ENCODE data around the gene ADCK1.
"Not testable (repeated sequence)": the region's sequence is repeated elsewhere in the genome, so short reads cannot be mapped to it uniquely, and the experiment has no call there.

ADCK1 gene

DNA sequence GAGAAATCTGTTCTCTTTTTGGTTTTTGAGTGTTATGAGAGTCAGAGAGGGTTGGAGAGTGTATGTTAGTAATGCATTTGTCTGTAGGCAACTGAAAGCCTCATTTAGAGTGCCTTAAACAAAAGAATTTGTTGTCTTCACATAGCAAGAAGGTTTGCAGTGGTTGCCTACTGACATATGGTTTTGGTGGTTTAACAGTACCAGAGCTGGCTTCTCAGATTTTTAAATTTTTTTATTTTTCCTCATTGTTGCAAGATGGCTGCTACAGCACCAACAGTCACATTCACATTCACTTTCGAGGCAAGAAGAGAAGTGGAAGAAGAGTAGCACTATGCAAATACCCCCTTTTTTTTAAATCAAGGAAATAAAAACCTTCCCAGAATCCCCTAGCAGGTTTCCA lies 106.5 kb downstream of the ADCK1 start:
- no peak for DNase-seq

DNA sequence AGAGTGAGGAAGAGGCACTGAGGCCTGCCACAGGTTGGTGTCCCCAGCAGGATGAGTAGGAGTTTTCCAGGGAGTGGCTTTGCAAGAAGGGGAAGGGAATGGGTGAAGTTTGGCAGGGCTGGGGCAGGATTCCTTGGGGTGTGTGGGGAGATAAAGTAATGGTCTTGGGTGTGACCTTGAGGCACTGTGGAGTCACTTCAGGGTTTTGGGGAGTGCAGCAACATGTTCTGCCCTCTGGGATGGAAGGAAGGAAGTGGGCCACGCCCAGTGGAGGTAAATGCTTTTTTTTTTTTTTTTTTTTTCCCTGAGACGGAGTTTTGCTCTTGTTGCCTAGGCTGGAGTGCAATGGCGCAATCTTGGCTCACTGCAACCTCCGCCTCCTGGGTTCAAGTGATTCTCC lies 108.9 kb downstream of the ADCK1 start:
- no peak for DNase-seq

DNA sequence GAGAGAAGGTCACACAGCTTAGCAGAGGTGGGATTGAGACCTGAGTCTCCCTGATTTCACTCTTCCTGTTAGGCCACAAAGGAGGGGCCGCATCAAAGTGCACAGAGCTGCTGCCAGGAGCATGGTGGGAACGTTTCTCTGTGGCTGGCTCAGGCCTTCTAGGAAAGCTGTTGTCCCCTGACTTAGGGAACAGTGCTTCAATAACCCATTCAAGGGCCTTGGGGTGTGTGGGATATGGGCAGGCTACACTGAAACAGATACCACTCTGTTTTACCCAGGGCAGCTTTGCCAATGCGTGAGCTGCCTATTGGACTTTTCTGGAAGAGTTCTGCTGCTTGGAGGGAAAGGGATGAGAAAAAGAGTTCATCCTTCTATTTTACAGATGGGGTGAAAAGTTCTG lies 110.0 kb downstream of the ADCK1 start:
- DNase-seq: no peak

DNA sequence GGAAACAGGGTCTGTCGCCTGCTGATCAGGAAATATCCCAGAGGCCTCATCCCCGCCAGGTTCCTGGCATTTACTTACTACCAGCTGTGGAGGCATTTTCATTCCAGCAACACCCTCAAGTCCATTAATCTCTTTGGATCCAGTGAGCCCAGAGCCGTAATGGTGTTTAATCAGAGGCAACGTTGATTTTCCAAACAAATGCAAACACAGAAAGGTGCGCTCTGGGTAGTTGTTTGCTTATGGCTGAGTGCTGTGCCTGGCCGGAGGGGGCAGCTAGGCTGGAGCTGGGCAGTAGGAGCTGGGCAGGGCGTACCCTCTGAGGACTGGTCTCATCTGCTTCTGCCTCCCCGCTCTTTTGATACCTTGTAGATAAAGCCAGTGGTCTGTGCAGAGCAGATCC lies 110.6 kb downstream of the ADCK1 start:
- DNase-seq: no peak

DNA sequence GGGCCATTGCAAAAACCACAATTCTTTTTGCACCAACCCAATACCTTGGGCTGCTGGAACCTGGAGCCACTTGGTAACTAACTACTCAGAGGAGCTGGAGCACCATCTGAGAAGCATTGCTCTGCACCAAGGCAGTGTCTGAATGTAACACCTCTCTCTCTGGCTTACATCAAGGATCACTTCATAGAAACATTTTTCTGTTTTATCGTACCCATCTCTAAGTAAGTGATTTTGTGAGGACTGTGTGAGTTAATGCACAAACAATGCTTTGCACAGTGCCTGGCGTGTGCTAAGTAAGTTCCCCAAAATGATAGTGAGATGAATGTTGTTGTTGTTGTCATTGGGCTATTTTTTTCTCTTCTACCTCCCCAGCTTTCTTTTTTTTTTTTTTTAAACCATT lies 111.4 kb downstream of the ADCK1 start:
- no peak for DNase-seq

DNA sequence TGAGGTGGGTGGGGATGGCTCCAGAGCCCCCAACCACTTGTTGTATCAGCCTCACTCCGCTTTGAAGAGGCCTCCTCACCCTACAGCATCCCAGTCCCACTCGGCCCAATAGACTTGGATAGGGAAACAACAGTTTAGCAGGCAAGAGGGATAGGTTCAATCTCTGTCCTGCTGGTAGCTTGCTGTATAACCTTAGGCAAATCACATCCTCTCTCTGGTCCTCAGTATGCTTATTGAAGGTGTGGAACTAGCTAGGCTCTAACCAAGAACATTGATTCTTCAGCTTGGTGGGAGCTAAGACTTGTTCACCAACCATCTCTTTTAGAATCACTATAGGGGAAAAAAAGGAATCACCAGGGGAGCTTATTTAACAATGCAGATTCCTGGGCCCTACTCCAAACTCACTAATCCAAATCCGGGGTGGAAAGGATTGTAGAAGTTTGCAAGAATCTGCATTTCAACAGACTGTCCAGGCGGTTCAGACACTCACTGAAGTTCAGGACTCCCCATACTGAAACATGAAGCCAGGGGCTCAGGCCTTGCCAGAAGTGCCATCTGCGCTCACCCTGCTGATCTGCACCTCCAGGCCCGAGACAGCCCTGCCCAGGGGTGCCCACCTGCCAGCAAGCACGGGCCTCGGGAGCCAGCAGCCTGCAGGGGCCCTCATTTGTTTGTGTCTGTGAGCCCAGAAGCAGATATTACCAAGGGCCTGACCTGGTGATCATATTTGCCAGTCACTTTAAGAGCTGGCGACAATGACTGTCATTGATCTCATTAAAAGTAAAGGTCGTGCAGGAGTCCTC lies 113.0 kb downstream of the ADCK1 start:
- DNase-seq: no peak

DNA sequence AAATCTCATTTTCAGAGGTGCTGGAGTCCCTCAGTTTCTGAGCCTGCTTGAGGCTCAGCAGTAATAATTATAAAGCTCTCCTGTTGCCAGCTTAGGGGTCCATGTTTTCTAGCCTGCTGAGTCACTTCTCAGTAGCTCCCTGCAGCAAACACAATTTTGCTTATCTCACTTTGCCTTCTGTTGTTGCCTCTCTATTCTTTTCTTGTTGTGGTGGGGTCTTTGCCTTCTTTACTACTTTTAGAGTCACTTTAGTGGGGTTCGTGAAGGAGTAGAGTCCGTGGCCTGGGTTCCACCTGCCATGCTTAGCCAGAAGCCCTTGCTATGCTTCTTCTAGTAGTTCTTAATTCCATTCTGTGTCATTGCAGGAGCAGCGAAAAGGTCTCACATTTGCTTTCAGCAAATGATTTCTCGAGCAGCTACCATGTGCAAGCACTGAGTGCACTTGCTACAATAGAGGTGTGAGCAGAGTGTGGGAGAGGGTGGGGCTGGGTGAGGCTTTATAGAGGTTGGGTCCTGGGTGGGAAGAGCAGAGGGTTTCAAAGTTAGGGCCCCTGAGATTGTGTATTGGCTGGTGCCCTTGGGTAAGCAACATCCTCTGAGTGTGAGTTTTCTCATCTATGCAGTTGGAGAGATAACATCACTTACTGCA lies 114.3 kb downstream of the ADCK1 start:
- peak; percentile 81 for DNase-seq

DNA sequence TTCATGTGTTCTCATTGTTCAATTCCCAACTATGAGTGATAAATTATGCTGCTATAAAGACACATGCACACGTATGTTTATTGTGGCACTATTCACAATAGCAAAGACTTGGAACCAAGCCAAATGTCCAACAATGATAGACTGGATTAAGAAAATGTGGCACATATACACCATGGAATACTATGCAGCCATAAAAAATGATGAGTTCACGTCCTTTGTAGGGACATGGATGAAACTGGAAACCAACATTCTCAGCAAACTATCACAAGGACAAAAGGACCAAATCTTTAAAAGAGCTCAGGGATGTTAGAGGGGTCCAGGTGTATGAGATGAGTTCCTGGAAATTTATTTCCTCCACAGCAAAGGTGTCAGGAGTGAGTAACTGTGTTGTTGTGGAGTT lies 115.5 kb downstream of the ADCK1 start:
- DNase-seq: not testable (repeated sequence)

DNA sequence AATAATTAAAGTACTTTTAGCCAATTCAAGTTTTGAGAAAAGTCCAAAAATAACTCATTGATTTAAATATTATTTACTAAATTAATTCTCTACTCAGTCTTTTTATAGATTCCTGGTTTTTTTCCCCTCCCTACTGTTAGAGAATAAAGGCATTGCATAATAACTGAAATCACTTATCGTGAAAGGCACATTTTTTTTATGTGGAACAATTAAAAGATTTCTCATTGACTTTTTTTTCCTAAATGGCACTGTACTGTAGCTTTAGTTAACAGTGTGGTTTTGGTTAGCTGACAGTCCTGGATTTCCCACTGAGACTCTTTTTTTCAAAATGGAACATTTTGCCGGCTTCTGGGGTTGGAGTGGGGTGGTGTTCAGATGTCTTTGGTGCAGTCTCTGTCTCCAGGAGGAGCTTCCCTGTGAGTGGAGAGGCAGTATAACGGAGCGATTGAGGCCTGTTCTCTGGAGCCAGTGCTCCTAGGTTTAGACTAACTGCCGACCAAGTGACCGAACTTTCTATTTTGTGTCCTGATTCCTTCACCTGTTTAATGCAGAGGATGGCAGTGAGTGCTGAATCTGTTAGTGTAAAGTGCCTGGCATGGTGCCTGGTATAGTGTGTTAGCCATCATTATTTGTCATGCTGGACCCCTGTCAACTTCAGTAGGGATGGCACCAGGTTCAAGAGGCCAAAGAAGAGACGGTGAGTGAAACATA lies 117.7 kb downstream of the ADCK1 start:
- DNase-seq: peak; percentile 80

DNA sequence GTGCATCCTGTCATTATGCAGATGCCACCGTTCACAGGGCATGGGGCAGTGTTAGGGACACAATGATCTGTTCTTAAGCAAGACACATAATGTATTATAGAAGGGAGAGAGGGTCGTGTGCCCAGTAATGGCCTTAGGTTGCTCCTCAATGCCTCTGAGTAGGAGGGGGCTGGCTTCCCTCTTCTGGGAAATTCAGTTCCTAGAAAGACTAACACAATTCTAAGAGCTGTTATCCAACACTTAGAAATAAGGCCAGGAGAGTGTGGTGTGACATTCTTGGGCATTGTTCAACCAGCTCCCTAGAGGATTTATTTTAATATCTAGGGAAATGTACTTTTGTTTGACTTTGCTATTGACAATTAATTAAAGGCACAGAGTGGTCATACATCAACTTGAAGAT lies 118.5 kb downstream of the ADCK1 start:
- DNase-seq: peak; percentile 92

DNA sequence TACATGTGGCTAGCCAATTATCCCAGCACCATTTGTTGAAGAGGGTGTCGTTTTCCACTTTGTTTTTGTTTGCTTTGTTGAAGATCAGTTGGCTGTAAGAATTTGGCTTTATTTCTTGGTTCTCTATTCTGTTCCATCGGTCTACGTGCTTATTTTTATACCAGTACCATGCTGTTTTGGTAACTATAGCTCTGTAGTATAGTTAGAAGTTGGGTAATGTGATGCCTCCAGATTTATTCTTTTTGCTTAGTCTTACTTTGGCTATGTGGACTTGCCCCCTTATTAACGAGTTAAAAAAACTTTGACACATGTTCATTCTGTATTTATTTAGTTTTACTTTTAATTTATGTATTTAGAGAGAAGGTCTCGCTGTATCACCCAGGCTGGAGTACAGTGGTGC lies 120.4 kb downstream of the ADCK1 start:
- DNase-seq: no peak

DNA sequence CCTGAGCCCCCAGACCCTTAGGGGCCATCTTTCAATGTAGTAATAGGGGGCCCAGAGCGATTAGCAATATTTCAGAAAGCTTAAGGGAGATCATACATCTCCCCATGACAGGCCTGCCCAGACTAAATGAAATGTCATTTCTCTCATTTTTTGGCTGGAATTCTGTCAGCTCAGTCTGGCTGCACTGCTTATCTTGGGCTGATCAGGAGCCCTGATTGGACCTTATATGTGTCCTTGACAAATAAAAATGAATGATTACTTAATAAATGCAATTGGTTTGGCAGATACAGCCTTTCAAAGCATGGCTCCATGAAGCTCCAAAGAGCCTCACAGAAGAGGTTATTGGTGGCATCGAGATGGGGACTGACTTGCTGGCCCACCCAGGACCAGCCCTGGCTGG lies 121.9 kb downstream of the ADCK1 start:
- no peak for DNase-seq

DNA sequence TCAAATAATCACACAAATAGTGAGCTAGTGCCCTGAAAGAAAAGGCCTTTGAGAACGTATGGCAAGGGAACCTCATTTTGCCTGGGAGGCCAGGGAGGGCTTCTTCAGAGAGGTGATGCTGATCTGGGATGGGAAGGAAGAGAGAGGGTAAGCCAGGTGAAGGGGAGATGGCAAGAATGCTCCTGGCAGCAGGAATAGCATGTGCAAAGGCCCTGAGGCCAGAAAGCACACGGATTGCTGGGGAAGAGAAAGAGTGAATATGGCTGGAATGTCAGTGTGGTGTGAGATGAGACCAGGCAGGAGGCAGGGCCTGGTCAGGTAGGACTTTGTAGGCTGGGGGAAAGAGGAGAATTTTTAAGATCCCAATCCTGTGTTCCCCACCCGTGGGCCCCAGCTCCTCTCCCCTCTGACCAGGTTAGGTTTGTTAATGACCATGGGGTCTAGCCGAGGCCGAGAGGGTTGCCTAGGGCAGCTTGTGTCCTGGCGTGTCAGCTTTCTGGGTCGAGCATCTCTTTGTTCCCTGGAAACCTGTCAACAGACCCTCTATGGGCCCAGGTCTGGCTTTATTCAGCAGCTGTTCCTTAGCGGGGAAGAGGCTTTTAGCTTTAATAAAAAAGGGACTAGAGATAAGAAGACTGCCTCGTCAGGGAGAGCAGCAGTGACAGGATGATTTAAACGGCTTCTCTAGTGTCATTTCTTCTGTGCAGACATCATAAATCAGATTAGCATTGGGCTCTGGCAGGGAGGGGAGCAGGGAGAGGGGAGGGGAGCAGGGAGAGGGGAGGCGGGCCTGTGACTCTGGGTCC lies 123.4 kb downstream of the ADCK1 start:
- DNase-seq: peak; percentile 82

DNA sequence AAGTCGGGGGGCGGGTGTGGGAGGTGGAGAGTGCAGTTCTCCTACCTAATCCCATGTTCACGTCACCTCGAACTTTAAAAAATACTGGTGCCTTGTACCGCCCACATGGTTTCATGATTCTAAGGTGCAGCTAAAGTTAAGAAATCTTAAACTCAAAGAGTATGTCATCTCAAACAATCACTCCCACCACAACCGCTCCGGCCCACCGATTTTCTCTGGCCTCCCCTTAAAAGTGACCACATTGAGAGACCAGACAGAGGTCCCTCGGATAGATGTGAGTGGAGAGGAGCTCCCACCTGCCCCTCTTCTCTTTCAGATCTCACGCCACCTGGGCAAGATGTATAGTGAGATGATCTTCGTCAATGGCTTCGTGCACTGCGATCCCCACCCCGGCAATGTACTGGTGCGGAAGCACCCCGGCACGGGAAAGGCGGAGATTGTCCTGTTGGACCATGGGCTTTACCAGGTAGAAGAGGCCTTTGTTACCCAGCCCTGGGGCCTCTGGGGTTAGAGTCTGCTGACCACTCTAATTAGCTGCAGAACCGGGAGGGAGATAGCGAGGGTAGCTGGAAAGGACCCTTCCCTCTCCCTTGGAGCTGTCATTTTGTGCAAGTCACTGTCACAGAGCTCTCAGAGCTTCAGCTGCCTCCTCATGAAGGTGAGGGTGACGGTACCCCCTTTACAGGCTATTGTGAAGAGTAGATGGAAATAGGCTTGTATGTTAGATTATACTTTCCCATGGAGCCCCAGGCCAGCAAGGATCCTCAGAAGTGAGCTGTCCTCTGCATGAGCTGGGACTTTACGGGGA lies 124.4 kb downstream of the ADCK1 start:
- no peak for DNase-seq

DNA sequence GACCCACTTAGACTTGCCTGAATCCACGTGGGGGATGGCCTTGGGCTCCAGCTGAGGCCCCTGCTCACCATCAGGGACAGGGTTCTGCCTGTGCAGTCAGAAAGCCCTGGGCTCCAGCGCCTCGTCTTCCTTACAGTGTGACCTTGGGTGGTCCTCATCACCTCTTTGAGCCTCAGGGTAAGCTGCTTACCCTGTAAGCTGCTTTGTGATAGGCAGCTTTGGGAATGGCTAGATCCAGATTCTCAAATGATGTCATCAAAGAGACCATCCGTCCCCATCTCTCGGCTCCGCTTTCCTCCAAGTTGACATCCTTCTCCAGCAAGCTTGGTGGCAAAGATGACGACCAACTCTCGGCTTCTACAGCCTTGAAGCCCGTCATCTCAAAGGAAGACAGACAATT lies 127.0 kb downstream of the ADCK1 start:
- no peak for DNase-seq

DNA sequence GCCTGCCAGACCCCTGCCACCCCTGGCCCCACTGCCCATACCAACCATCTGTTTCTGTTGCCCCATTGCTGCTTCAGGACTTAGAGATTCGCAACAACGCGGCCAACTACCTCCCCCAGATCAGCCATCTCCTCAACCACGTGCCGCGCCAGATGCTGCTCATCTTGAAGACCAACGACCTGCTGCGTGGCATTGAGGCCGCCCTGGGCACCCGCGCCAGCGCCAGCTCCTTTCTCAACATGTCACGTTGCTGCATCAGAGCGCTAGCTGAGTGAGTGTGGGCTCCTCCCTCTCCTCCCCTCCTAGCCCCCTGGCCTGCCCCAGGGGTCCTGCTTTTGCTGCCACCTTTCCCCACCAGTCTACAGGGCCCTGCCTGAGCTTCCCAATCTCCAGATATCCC lies 131.5 kb downstream of the ADCK1 start:
- DNase-seq: no peak

DNA sequence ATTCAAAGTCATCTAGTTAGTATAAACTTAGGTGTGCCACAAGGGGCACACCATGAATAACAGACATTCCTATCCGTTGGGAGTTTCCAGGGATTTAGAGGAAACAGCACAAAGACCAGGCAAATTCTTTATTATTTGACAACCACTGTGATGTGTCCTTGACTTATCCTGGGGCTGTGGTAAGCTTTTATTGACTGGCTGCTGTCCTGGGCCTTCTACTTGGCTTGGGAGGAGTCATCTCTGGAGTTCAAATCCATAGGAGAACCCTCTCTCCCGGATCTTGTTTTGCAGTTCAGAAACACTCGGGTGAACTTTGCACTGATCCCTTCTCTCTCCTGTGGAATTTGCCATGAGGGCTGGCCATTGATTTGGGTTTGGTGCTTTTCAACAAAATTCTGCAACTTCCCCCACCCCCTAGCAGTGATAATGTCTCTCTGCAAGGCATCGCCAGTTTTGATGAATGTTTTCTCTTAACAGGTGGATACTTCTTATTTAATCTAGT lies 136.3 kb downstream of the ADCK1 start:
- DNase-seq: no peak

DNA sequence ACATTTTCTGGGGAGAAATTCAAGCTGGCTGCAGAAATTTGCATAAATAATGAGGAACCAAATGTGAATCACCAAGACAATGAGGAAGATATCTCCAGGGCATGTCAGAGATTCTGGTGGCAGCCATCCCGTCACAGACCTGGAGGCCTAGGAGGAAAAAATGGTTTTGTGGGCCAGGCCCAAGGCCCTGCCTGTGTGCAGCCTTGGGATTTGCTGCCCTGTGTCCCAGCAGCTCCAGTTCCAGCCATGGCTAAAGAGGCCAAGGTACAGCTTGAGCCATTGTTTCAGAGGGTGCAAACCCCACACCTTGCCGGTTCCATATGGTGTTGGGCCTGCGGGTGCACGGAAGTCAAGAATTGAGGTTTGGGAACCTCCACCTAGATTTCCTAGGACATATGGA lies 147.5 kb downstream of the ADCK1 start:
- no peak for DNase-seq

DNA sequence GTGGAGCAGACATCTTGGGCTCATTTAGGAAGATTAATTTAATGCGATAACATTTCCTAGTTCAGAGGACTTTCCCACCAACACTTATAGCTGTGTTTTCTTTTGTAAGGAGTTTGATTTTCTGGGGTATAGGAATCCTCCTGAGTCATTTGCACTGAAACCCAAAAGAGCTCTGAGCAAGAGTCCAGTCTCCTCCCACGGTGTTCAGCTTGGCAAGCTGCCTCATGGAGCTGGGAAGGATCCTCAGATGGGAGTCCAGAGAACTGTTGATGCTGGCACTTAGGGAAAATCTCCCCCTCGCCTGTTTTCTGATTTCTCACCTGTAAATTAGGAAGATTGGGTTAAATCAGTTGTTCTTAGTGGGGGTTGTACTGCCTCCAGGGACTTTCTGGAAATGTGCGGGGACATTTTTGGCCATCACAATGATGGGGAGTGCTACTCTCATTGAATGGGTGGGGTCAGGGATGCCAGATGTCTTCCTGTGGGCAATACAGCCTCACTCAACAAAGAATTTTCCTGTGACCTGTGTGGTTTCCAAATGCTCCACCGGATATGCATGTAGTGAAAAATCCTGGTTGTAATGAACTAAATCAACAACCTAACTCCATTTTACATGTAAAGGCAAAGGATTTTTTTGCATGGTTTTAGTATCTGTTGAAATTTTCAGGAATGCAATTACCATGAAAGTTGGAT lies 150.6 kb downstream of the ADCK1 start:
- no peak for DNase-seq

DNA sequence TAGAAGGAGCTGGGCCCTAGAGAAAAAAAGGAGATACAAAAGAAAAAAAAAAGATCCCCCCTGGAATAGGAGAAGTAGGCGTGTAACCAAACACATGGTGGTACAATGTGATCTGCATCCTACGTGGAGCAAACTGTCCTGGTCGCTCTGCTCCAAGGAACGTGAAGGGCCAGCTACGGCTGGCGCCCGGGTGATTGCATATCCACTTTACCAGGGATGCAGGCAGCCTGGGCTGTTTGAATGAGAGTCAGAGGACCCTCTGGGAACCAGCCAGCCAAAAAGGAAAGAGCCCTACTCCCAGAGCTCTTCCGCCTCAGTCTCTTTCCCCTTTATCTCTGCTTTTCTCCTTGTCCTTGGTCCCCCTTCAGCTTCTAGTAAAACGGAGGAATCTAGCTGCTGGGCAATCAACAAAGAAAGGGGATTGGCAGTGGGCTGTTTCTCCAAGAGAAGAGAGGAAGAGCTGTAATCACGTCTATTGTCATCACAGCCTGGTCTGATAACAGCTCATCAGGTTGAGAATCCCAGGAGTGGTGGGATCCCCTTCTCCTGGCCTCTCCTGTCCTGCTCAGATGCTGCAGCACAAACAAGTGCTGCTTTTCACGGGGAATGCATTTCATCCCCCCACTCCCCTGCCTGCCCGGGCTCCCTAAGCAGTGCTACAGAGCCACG lies 156.0 kb downstream of the ADCK1 start:
- no peak for DNase-seq

DNA sequence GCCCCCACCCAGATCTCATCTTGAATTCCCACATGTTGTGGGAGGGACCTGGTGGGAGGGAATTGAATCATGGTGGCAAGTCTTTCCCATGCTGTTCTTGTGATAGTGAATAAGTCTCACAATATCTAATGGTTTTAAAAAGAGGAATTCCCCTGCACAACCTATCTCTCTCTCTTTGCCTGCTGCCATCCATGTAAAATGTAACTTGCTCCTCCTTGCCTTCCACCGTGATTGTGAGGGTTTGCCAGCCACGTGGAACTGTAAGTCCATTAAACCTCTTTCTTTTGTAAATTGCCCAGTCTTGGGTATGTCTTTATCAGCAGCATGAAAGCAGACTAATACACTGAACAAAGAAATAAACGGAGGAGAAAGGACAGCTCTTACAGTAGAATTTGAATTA lies 159.8 kb downstream of the ADCK1 start:
- not testable (repeated sequence) for DNase-seq

Data from OCI-M1 (cell line).